ENCODE measurements around the gene FRMD4A.

GRCh38 chr10:14116837-14117236 lies 213.9 kb downstream of the FRMD4A start:
- TF ChIP-seq CTCF (conservative IDR thresholded peaks at IDR 0.05; ENCODE audit: low read length) (no peak), EZH2phosphoT487 (IDR thresholded peaks at IDR 0.05; ENCODE audit: borderline replicate concordance, low read depth, low read length) (no peak)
